HepG2 (cell line): ENCODE measurements around the gene SH2D6. TPM values are rescaled to one million over a fixed set of nuclear protein-coding genes. Genes with fewer than 3 reads are reported as not detected.
A peak's percentile ranks its signal among the peaks of the same experiment; 100 is the strongest.

ENCODE experiments used
- ATAC-seq: fragments of 200-7000 bp; cut with Tn5 transposase; 3 replicates; pipeline ENCODE4 v1.9.1; 2020; ENCODE audit warnings: mild to moderate bottlenecking, moderate library complexity
- BruUV-seq: library from RNA; stranded (reverse); fragments of 400-500 nt; replicated peaks from 2 replicates; lab custom pipeline; 2021; lab: Mats Ljungman, UMichigan
- CTCF ChIA-PET: fragments of 300-600 bp; formaldehyde crosslinking; extraction: SDS; loops from one replicate; lab custom pipeline; 2021; ENCODE audit warnings: low total read pairs, inconsistent platforms, low intra/inter-chr PET ratio; lab: Yijun Ruan, JAX
- POLR2A ChIA-PET: fragments of 350-600 bp; sonication (Branson Sonifier 250); formaldehyde crosslinking; loops from one replicate; lab custom pipeline; 2020; ENCODE audit warnings: antibody characterized with exemption, inconsistent platforms; lab: Yijun Ruan, JAX
- DNase-seq: peaks from one replicate; pipeline ENCODE4 v3.0.0-alpha.2; 2015; ENCODE audit warnings: low spot score
- FAIRE-seq: peaks from 3 replicates; lab custom pipeline; 2011; peaks lifted over from hg19 to GRCh38; lab: Jason Lieb, UNC
- H2AFZ ChIP-seq: one replicate; pipeline ENCODE4 v1.6.1; 2011; ENCODE audit warnings: low read length, inconsistent platforms
- H3K27ac ChIP-seq: fragments of 300-600 bp; 3 replicates; pipeline ENCODE4 v1.8.0; 2011; ENCODE audit warnings: mixed run types, mild to moderate bottlenecking, mixed read lengths, low read length, inconsistent platforms; ENCODE audit not compliant: insufficient read depth; ENCODE audit errors: extremely low read length
- H3K27me3 ChIP-seq, 2 experiments: fragments of 200-600 bp in 1 of 2; 2 replicates in 1 of 2; 3 replicates in 1 of 2; pipeline versions ENCODE4 v1.6.0 to v1.8.0; 2011; ENCODE audit warnings: low read length in 2 of 2, mild to moderate bottlenecking in 2 of 2, moderate library complexity in 2 of 2, inconsistent platforms in 1 of 2; ENCODE audit not compliant: insufficient read depth in 2 of 2, control insufficient read depth in 1 of 2
- H3K36me3 ChIP-seq, 2 experiments: fragments of 200-600 bp in 1 of 2; replicated peaks in 1 of 2; 2 replicates in 1 of 2; 3 replicates in 1 of 2; pipeline versions ENCODE4 v1.5.1 to v1.8.0; 2011; ENCODE audit warnings: low read length in 2 of 2, inconsistent platforms in 1 of 2; ENCODE audit not compliant: insufficient read depth in 2 of 2, control insufficient read depth in 1 of 2
- H3K4me1 ChIP-seq: 2 replicates; pipeline ENCODE4 v1.5.1; 2012; ENCODE audit warnings: low read length, inconsistent platforms; ENCODE audit not compliant: insufficient read depth
- H3K4me2 ChIP-seq: 2 replicates; pipeline ENCODE4 v1.6.0; 2011; ENCODE audit warnings: low read depth, low read length, inconsistent platforms
- H3K4me3 ChIP-seq, 3 experiments: fragments of 200-600 bp in 1 of 3; sonication (generic), shearing (Covaris generic) in 1 of 3; replicated peaks in 1 of 3; 2 replicates each; pipeline ENCODE4 v1.5.1; 2011 to 2016; ENCODE audit warnings: low read length in 3 of 3, inconsistent platforms in 2 of 3, low read depth in 2 of 3, mild to moderate bottlenecking in 2 of 3, control low read depth in 1 of 3, mixed read lengths in 1 of 3; ENCODE audit not compliant: insufficient read depth in 1 of 3
- H3K79me2 ChIP-seq: one replicate; pipeline ENCODE4 v1.6.1; 2011; ENCODE audit warnings: low read length, inconsistent platforms; ENCODE audit not compliant: insufficient read depth
- H3K9ac ChIP-seq: 2 replicates; pipeline ENCODE4 v1.6.0; 2011; ENCODE audit warnings: mild to moderate bottlenecking, low read depth, low read length, inconsistent platforms; ENCODE audit not compliant: insufficient read depth
- H3K9me3 ChIP-seq: 2 replicates; pipeline ENCODE4 v1.5.1; 2012; ENCODE audit warnings: mild to moderate bottlenecking, low read length
- H4K20me1 ChIP-seq: 2 replicates; pipeline ENCODE4 v1.6.0; 2011; ENCODE audit warnings: inconsistent platforms, mild to moderate bottlenecking, low read length, moderate library complexity; ENCODE audit not compliant: insufficient read depth
- FOXO1 ChIP-seq: sonication (generic); formaldehyde crosslinking; IDR thresholded peaks from 2 replicates; pipeline ENCODE4 v1.4.0; 2020; ENCODE audit warnings: missing genetic modification reagents
- GZF1 ChIP-seq: sonication (generic); formaldehyde crosslinking; IDR thresholded peaks from 2 replicates; pipeline ENCODE4 v1.5.1; 2020; ENCODE audit warnings: mild to moderate bottlenecking, missing genetic modification reagents
- MAZ ChIP-seq, 2 experiments: sonication (generic) in 1 of 2; formaldehyde crosslinking in 1 of 2; IDR thresholded peaks; 2 replicates each; pipeline versions ENCODE4 v1.5.0 to v1.6.1; 2012 to 2020; ENCODE audit warnings: low read depth in 2 of 2, mild to moderate bottlenecking in 2 of 2, borderline replicate concordance in 1 of 2, improper control_type of control experiment in 1 of 2, low read length in 1 of 2, missing genetic modification reagents in 1 of 2, moderate library complexity in 1 of 2
- MED13 ChIP-seq: sonication (generic); formaldehyde crosslinking; IDR thresholded peaks from 2 replicates; pipeline ENCODE4 v1.5.0; 2020; ENCODE audit warnings: missing genetic modification reagents
- SIX1 ChIP-seq: sonication (generic); formaldehyde crosslinking; IDR thresholded peaks from 2 replicates; pipeline ENCODE4 v1.4.0; 2020; ENCODE audit warnings: missing genetic modification reagents, borderline replicate concordance
- SMARCE1 ChIP-seq: fragments of 450-650 bp; IDR thresholded peaks from 2 replicates; pipeline ENCODE4 v1.6.1; 2017; ENCODE audit warnings: borderline replicate concordance
- ZBTB7A ChIP-seq: sonication (generic); formaldehyde crosslinking; IDR thresholded peaks from 2 replicates; pipeline ENCODE4 v1.8.0; 2022; ENCODE audit warnings: mild to moderate bottlenecking, missing genetic modification reagents
- ZNF562 ChIP-seq: sonication (generic); formaldehyde crosslinking; IDR thresholded peaks from 2 replicates; pipeline ENCODE4 v1.8.0; 2022; ENCODE audit warnings: missing genetic modification reagents, borderline replicate concordance
- ZNF564 ChIP-seq: sonication (generic); formaldehyde crosslinking; IDR thresholded peaks from 2 replicates; pipeline ENCODE4 v1.8.1; 2023; ENCODE audit warnings: mild to moderate bottlenecking, missing genetic modification reagents
- ZNF616 ChIP-seq: sonication (generic); formaldehyde crosslinking; IDR thresholded peaks from 2 replicates; pipeline ENCODE4 v1.5.0; 2020; ENCODE audit warnings: low read depth, mild to moderate bottlenecking, missing genetic modification reagents
- ZNF792 ChIP-seq: IDR thresholded peaks from 2 replicates; pipeline ENCODE4 v1.6.1; 2016
- ZSCAN29 ChIP-seq: sonication (generic); formaldehyde crosslinking; conservative IDR thresholded peaks from 2 replicates; pipeline ENCODE4 v1.4.0; 2020; ENCODE audit warnings: mild to moderate bottlenecking, missing genetic modification reagents
- WGBS: methylation state at CpG from one replicate; pipeline ENCODE4 v1.1.6; 2017; ENCODE audit warnings: low lambda C conversion rate; 5-methylcytosine and 5-hydroxymethylcytosine counted together
- in situ Hi-C: cut with HindIII; loops from 2 replicates; pipeline ENCODE4 v1.10.0; 2017; ENCODE audit warnings: low pct_unique_long_range_greater_than_20kb; ENCODE audit not compliant: extremely low pct_ligation_motif_present
- intact Hi-C: fragments of 100-400 bp; cut with micrococcal nuclease; formaldehyde crosslinking; loops from one replicate; pipeline ENCODE4 v1.10.0; 2022; ENCODE audit not compliant: unreplicated experiment
- polyA plus RNA-seq, 8 experiments: library from polyadenylated mRNA; depleted of rRNA in 3 of 8; stranded (reverse) in 7 of 8; unstranded in 1 of 8; fragments of >200 nt; fragmentation: Illumina TruSeq in 4 of 8; extraction: Trizol in 4 of 8; gene quantifications; 2 replicates each; pipeline versions ENCODE4 v1.2.1 to v1.2.3, GENCODE V29; 2011 to 2016; ENCODE audit warnings: low read depth in 4 of 8, missing spikeins in 1 of 8, mixed read lengths in 1 of 8; ENCODE audit not compliant: insufficient read depth in 1 of 8
- total RNA-seq, 5 experiments: library from RNA; depleted of rRNA; stranded (reverse); fragments of >200 nt; fragmentation: Illumina TruSeq; extraction: Trizol; gene quantifications; 2 replicates each; pipeline ENCODE4 v1.2.3, GENCODE V29; 2016; ENCODE audit warnings: low read depth in 1 of 5
- TF ChIP-seq, protein P1 (sequence below): IDR thresholded peaks from 2 replicates; pipeline ENCODE4 v1.6.1; 2016; ENCODE audit warnings: low read depth
- TF ChIP-seq, protein P2 (sequence below): sonication (generic); formaldehyde crosslinking; IDR thresholded peaks from 2 replicates; pipeline ENCODE4 v1.5.0; 2020; ENCODE audit warnings: missing genetic modification reagents
- TF ChIP-seq, protein P3 (sequence below): sonication (generic); formaldehyde crosslinking; IDR thresholded peaks from 2 replicates; pipeline ENCODE4 v1.5.0; 2020; ENCODE audit warnings: mild to moderate bottlenecking, missing genetic modification reagents

The SH2D6 gene
- total and polyA plus RNA-seq, 2 of the 13 experiments (the other 11 are each of a cell fraction or from before 2014, with no cell fraction given), result 0.11 to 0.26 TPM

DNA sequence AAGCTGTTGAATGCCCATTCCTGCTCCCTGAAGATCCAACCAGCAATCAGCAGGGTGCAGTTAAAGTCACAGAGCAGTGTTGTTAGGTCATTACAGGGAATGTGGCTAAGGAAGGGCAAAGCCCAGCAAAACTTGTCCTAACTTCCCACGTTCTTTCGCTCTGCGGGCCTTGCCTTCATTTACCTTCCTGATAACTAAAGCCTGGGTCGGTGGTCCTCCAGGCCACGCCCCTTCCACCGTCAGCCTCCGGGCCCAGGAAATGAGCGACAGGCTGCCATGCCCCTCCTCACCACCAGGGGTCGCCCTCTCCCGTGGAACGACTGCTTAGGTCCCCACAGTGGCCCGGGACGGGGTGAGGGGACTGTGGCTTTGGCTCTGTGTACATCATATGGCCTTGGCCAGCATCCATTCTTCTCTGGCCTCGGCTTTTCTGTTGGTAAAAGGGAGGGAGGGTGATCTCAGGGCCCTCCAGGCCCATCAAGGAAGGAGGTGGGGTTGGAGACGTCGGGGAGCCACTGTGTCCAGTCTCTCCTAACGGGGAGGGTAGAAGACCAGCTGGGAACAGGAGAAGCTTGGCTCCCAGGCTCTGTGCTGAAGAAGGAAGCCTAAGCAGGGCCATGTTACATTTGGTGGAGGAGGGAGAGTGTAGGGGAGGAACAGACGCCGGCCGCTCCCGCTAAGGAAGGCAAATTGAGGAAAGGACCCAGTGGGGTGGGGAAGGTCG lies 2.2 kb downstream of the SH2D6 start (continued):
- TF ChIP-seq ZNF616 (CRISPR knock-in tag), result peak; percentile 70; the same call in 1 of the 2 replicates
- TF ChIP-seq, protein P1, sequence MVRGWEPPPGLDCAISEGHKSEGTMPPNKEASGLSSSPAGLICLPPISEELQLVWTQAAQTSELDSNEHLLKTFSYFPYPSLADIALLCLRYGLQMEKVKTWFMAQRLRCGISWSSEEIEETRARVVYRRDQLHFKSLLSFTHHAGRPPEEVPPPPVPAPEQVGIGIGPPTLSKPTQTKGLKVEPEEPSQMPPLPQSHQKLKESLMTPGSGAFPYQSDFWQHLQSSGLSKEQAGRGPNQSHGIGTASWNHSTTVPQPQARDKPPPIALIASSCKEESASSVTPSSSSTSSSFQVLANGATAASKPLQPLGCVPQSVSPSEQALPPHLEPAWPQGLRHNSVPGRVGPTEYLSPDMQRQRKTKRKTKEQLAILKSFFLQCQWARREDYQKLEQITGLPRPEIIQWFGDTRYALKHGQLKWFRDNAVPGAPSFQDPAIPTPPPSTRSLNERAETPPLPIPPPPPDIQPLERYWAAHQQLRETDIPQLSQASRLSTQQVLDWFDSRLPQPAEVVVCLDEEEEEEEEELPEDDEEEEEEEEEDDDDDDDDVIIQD (CRISPR knock-in tag), result 0 out of 2 replicates have a peak, but pooled peaks have one; percentile 51

DNA sequence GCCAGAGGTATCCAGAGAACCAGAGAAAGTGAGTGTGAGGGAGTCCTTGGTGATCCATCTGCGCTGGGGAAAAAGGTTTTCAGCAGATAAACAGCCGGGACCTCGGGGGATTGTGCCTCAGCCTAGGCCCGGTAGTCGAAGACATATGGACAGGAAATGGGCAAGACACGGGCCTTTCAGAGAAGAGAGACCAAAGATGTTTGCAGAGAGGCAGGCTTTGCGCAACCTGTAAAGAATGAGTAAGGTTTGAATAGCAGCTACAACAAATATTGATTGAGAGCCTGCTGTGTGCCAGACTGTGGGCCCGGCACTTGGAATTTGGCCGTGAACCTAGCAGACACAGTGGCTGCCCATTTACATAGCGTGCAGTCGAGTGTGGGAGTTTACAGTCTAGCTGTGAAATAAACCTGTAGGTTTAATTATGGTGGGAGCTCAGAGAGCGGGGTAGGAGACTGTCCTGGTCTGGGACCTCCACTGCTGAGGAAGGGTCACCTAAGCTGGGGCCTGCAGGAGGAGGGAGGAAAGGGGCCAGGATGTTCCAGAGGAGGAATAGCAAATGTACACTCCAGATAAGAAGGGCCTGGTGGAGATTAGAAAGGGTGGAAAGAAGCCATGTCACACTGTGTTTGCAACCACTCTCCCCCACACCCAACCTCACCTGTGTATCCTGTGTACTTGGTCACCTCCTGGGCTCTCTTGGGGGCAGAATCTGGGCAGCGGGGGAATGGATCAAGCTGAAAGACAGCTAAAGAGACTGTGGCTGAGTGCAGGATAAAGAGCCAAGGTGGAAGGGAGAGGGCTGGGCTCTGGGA lies 3.0 kb downstream of the SH2D6 start:
- intact Hi-C loops, result loop anchor here (1.0 to 5.0 kb wide), 4 partner anchors 47 to 191 kb away; partner anchors contain the start of genes C2orf68 and RNF181
- no peak overlapping the region for H2AFZ ChIP-seq
- in situ Hi-C loops, result loop anchor here (5.0 kb wide), 2 partner anchors 46 to 131 kb away; no protein-coding TSS in a partner anchor
- peak overlapping the region; percentile 12; the same call in 1 of the 2 replicates for H3K9ac ChIP-seq
- H3K27ac ChIP-seq, result peak overlapping the region; percentile 83
- under 1% methylated on average over 13 of the region's 13 CpGs for WGBS
- no peaks in the 10 kb centered on the region for H4K20me1 ChIP-seq
- CTCF ChIA-PET, result interaction anchor here (0.8 to 2.8 kb wide), 4 partner anchors 30 to 285 kb away, joined by 3 to 45 read pairs (median 14); partner anchors contain the start of gene MAT2A
- no peaks in the 10 kb centered on the region for H3K36me3 ChIP-seq
- POLR2A ChIA-PET, result interaction anchor here (0.5 to 5.7 kb wide), 32 partner anchors 8 to 445 kb away, joined by 3 to 363 read pairs (median 5); partner anchors contain the start of genes C2orf68, ELMOD3, GGCX and MAT2A
- FAIRE-seq (peak; percentile 93), DNase-seq (peak; percentile 94), ATAC-seq (peak; percentile 66)
- H3K4me1 ChIP-seq, result peaks cover 52% of the 10 kb centered on the region
- BruUV-seq, result no TSS peak
- peaks cover 4% of the 10 kb centered on the region for H3K79me2 ChIP-seq
- H3K4me3 ChIP-seq, result peak overlapping the region; percentile 41 to 97 (median 49)
- no peaks in the 10 kb centered on the region for H3K9me3 ChIP-seq
- no peaks in the 10 kb centered on the region; a peak in 1 of 5 replicates for H3K27me3 ChIP-seq
- H3K4me2 ChIP-seq, result peak overlapping the region; percentile 97
- TF ChIP-seq, protein P2, sequence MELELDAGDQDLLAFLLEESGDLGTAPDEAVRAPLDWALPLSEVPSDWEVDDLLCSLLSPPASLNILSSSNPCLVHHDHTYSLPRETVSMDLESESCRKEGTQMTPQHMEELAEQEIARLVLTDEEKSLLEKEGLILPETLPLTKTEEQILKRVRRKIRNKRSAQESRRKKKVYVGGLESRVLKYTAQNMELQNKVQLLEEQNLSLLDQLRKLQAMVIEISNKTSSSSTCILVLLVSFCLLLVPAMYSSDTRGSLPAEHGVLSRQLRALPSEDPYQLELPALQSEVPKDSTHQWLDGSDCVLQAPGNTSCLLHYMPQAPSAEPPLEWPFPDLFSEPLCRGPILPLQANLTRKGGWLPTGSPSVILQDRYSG (CRISPR knock-in tag), result no peak
- TF ChIP-seq GZF1 (CRISPR knock-in tag), result peak; percentile 39; the same call in 1 of the 2 replicates
- TF ChIP-seq, protein P3, sequence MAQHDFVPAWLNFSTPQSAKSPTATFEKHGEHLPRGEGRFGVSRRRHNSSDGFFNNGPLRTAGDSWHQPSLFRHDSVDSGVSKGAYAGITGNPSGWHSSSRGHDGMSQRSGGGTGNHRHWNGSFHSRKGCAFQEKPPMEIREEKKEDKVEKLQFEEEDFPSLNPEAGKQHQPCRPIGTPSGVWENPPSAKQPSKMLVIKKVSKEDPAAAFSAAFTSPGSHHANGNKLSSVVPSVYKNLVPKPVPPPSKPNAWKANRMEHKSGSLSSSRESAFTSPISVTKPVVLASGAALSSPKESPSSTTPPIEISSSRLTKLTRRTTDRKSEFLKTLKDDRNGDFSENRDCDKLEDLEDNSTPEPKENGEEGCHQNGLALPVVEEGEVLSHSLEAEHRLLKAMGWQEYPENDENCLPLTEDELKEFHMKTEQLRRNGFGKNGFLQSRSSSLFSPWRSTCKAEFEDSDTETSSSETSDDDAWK, result no peak
- TF ChIP-seq SMARCE1, result peak; percentile 79
- peak; percentile 79 for TF ChIP-seq SIX1 (CRISPR knock-in tag)
- no peak for TF ChIP-seq ZNF562 (CRISPR knock-in tag)
- no peak for TF ChIP-seq MAZ (IDR thresholded peaks at IDR 0.05; ENCODE audit: borderline replicate concordance, low read depth, low read length)
- TF ChIP-seq MAZ (CRISPR knock-in tag; IDR thresholded peaks at IDR 0.05; ENCODE audit: low read depth), result peak; percentile 4; the same call in 1 of the 2 replicates
- TF ChIP-seq ZBTB7A (CRISPR knock-in tag), result peak; percentile 63; the same call in 1 of the 2 replicates
- TF ChIP-seq MED13 (CRISPR knock-in tag), result peak; percentile 92
- TF ChIP-seq ZSCAN29 (CRISPR knock-in tag), result peak; percentile 76
- TF ChIP-seq FOXO1 (CRISPR knock-in tag), result peak; percentile 95
- TF ChIP-seq ZNF564, result 0 out of 2 replicates have a peak, but pooled peaks have one; percentile 56
- peak; percentile 86 for TF ChIP-seq ZNF792 (CRISPR knock-in tag)
